SIG-M5 treated with dmso at 0.1 percent for 504 hours (cell line): ENCODE results near the gene ANGPTL1.
"Not testable (repeated sequence)": the region's sequence is repeated elsewhere in the genome, so short reads cannot be mapped to it uniquely, and the experiment has no call there.

Source experiments
- DNase-seq: peaks from one replicate; lab custom pipeline; 2025; ENCODE audit not compliant: unreplicated experiment; lab: John Stamatoyannopoulos, UW

The ANGPTL1 gene

DNA sequence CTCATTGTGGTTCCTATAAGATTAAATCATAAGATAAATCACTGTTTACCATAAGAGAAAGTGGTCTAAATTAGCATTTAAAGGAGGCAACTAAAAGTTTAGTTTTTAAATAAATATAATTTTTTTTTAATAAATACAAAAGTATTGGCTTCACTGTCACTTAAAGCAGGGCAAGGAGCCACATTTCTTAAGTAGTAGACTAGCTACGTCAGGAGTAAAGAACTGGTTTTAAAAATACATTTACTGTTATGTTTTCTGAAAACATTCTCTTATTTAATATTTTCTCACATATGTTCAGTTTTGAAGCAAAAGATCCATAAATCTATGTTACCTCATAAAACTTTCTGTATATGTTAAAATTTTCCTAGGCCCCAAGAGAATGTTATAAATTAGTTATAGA lies 2.2 kb downstream of the ANGPTL1 start:
- DNase-seq = no peak

DNA sequence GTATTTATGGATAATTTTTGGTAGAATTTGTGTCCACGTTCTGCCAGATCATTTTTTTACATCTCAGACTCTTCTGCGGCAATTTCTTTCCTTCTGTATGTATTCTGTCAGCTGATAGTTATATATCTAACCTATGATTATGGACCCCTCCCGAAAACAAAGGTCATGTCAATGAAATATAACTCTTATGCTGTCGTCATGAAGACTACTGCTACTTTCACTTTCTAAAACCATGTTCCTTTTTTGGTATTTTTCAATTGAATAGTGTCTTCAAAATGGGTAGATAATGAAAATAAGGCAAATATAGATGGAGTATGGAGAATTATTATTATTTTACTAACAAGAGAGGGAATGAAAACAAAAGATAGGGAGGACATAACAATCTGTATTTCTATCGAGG lies 3.2 kb downstream of the ANGPTL1 start:
- no peak for DNase-seq

DNA sequence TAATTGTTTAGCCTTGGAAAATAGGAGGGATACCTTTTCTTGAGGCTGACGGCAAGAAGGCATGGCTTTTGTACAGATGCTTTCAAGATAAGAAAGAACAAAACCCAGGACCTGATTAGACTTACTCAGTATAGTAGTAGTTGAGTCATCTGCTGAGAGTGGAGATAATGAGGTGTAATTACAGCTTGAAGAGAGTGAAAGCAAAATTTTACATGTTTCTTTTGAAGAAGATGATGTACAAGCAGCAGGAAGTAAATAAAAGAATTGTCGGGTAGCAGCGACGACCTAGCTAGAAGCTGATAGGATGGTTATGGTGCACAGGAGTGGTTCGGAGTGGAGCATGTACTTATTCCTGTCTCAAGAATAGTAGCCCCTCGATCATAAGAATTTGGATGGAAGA lies 6.6 kb downstream of the ANGPTL1 start:
- no peak for DNase-seq

DNA sequence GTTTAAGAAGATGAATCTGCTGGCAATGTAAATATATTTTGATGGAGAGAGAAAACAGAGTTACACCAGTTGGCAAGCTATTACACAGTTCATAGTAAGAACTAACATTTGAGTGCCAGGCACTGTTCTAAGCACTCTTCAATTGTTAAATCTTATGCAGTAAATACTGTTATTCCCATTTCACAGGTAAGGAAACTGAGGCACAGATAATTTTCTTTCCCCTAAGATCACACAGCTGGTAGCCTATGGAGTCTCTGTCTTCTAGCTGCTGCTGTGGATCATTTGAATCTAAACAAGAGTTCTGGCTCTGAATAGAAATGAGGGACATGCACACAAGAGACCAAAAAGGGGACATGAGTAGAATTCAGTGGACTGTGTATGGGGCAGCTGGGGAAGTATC lies 8.0 kb downstream of the ANGPTL1 start:
- DNase-seq = no peak

DNA sequence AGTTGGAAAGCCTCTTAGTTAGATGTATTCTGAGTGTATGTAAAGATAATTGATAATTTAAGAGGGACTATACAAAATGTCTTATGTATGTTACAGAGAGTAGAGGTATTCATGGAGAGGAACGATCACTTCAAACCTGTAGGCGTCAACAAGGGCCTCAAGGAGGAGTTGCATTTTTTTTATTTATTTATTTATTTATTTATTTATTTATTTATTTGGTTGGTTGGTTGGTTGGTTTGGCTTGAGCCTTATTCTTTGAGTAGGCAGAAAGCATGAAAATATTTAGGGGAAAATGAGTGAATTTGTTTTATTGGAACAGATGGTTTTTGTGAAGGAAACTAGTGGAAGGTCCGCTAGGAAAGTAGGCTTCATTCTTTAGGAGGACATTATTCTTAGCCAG lies 8.5 kb downstream of the ANGPTL1 start:
- DNase-seq = no peak

DNA sequence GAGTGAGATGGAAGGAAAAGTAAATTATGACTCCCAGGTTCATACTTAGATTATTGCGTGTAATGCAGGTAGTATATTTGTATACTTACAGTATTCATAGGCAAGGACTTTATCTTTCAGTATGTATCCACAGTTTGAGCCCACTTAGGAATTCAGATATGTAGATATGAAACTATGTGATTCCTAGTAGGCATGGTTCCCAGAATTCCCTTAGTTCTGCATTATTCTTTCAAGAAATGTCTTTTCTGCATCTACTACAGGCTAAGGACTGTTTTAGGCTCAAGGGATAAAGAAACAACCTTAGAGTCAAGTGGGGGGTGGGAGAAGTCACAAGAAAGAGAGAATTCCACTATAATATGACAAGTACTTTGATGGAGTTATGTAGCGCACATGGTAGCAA lies 13.8 kb downstream of the ANGPTL1 start:
- no peak for DNase-seq

DNA sequence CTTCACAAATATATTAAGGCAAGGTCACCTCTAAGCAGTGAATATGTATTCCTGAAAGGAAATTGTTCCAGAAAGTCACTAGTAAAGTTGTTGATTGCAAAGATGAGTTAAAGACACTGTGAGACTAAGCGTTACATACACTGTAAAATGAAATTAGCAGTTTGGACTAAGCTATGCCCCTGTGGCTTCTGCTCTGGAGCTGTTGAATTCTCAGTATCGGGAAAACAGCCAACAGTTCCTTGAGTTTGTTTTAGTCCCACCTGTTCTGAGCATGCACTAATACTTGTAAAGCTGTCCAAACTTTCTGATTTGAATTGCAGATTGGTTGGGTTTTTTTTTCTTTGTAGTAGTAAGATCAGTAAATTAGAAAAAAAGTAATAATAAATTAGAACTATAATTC lies 21.0 kb downstream of the ANGPTL1 start:
- no peak for DNase-seq

DNA sequence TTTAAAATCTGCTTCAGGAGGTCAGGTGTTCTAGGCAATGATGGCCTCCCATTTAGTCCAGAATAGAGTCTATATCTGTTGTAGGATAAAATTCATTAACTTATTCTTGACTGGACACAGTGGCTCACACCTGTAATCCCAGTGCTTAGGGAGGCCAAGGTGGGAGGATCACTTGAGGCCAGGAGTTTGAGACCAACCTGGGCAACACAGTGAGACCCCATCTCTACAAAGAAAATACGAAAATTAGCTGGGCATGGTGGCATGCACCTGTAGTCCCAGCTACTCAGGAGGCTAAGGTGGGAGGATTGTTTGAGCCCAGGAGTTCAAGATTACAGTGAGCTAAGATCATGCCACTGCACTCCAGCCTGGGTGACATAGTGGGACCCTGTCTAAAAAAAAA lies 23.0 kb downstream of the ANGPTL1 start:
- DNase-seq = not testable (repeated sequence)

DNA sequence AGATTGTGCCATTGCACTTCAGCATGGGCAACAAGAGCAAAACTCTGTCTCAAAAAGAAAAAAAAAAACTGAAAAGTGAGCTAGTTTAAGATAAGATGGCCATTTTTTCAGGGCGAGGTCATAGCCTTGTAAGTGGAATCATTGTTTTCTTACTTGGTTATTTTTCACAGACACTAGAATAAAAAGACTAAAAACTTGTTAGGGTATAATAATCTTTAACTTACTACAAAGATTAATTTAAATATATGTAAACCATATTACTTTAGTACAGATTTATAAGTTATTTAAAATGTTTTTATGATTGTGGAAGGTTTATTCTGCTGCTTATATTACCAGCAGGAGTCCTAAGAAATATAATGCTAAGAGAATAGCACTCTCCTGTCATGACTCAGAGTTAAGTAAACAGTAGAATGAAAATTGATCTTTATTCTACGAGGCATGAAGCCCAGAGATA lies 23.5 kb downstream of the ANGPTL1 start:
- DNase-seq = no peak

DNA sequence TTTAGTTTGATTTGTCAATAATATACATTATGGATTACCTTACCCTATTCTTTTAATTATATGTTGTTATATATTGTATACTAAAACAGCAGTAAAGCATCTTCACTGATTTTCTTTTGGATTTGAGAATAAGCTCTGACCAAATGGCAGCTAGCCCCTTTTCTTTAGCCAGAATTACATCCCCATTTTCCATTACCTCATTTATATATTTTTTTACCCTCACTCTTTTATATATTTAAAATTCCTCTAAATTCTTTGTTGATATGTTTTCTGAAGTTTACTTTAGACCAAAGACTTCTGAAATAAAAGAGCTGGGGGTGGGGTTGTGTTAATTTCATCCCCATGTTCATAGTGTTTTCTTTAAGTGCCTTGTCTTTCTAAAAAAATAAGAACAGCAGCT lies 24.6 kb downstream of the ANGPTL1 start:
- no peak for DNase-seq

DNA sequence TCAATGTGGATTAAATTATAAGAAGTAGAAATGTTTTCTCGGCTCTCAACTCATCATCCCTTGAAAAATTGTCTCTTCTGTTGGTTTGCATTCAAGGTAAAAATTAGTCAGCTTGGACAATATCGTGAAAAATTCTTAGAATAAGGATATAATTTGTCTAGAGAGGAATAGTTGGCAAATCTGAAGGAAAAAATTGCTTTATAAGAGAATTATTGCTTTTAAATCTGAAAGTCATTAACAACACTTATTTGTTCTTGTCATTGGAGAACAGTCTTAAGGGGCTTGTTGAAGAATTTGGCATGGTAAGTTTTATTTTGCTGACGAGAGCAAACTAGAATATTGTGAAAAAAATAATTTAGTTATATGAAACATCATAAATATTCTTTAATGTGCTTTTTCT lies 26.4 kb downstream of the ANGPTL1 start:
- no peak for DNase-seq

DNA sequence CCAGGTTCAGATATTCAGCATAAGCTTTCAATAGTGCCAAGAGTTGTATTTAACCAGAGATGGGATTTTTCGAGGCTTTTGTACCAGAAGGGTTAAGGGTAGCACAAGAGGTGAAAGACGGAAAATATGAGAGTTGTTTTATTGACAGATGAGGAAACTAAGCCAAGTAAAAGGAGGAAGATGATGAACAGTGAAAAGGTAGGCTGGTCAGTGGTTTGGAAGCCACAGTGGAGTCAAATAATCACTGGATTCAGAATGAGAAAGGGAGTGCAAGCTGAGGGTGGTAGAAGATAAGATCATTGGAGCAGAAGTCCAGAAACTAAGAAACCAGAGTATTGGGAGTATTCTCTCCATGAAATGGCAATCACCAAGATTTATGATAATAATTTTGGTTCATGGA lies 45.7 kb downstream of the ANGPTL1 start:
- DNase-seq = no peak

DNA sequence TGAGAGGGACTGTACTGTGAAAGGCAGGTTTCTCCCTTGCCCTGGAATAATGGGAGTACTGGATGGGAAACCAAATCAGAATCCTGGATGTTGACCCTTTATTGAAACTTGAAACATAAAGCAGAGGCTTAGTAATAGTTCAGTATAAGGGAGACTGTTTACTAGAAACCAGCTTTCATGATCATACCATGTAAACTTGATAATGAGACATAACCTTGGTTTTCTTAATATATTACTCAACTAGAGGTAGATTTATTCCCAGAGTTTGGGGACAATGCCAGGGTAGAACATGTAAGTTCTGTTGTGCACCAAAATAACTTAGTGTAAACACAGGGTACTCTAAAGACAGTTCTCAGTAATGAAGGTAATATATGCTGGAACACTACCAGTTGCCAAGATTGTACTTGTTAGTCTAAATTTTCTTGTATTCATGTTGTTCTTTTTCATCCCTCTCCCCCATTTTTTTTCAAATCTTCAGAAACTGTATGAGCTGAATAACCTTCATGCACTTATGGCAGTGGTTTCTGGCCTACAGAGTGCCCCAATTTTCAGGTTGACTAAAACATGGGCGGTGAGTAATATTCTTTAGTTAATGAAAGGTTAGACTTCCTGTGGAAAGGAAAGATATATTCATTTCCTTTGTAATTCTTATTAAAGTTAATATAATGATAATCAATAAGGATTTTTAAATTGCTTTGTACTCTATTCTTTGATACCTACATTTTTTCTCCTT lies 49.6 kb downstream of the ANGPTL1 start:
- no peak for DNase-seq

DNA sequence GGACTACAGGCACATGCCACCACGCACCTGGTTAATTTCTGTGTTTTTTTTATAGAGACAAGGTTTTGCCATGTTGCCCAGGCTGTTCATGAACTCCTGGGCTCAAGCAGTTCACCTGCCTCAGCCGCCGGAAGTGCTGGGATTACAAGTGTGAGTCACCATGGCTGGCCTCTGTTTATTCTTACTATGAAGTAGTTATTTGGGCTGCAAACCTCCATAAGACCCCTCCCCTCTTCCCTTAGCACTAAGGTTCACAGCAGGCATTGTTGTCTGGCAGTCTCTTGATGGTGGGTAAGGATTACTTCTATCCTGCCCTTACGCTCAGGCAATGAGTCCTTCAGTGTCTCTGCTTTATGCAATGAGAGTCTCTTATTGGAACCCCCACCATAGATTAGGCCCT lies 51.8 kb downstream of the ANGPTL1 start:
- DNase-seq = no peak

DNA sequence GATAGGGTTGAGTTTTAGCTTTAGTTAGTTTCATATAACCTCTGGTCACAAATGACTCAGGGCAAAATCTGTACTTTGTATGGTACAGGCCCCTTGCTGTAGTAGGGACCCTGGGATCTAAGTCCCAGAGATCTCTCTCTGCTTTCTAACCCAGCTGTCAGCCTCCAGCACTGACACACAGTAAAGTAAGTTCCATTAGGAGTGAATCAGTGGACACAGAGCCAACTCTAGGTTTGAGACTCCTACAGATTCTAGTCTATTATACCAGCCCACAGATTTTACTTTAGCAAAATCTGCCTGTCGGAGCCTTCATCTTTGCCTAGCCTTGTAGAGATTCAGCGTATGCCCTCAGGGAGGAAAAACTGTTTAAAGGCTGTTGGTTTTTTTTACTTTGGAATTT lies 52.5 kb downstream of the ANGPTL1 start:
- DNase-seq = no peak

DNA sequence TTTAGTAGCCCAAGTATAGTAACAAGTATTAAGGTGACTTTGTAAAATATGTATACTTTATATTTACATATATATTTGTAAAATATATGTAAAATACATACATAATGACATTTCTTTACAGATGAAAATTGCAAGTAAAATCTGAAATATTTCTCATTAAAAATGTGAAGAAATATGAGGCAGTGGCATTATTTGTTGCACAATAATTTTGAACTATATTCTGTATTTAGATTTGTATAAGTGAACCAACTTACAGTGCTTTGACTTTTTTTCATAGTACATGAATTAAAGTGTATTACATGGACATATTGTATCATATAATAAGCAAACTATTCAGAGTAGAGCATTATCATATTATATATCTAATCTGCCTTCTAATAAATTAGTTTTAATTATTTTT lies 60.3 kb downstream of the ANGPTL1 start:
- DNase-seq = no peak

DNA sequence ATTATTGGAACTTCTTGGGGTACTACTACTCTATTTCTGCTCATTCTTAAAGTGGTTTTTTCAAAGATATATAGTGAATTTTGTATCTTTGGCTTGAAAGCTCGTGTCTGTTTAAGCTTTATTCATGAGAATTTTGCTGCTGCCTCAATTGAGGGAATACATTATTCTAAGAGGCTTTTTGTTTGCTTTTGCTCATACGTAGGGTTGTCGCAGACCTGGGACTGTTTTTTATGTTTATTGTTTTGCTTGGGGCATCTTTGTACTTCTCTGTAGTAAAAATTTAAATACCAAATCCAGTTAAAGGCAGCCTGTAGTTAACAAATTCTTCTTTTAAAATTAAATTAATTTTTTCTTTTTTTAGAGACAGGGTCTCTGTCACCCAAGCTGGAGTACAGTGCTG lies 62.3 kb downstream of the ANGPTL1 start:
- no peak for DNase-seq

DNA sequence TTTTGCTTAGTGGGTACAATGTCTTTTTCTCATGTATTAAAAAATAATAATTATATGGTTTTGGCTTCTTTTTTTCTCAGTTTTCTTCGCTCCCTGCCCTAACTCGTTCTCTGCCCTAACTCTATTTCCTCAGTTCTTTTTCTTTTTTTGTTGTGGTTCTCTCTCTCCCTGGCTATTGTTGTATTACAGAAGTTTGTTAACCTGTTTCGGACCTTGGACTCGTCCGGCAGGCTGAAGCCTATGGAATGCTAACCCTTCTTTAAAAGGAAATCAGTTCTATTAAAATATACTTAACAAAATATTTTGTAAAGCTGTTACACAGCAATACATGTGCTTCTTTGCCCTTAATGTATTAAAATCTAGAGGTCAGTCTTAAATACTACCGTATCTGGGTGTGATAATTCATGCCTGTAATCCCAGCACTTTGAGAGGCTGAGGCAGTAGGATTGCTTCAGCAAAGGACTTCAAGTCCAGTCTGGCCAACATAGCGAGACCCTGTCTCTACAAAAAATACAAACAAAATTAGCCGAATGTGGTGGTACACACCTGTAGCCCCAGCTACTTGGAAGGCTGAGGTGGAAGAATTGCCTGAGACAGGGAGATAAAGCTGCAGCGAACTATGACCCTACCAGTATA lies 64.1 kb downstream of the ANGPTL1 start:
- DNase-seq = no peak

DNA sequence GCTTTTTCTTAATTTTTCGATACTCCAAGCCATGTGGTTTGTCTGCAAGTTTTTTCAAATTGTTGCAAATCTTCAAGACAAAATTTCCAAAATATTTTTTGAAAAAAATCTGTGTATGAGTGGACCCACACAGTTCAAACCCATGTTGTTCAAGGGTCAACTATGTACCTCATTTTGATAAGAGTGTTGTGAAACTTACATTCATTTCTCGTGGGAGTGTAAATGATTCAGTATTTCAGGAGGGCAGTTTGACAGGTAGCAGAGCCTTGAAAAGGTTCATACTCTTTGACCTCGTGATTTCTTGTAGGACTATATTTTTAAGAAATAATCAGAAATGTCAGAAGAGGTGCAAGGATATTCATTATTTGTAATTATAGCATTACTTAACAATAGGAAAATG lies 68.0 kb downstream of the ANGPTL1 start:
- no peak for DNase-seq
